Endometrium (tissue), 2 donors: ENCODE results near the gene NRCAM.

Experiments used
- FAIRE-seq: peaks from 2 replicates; lab custom pipeline; 2012; peaks lifted over from hg19 to GRCh38; lab: Jason Lieb, UNC
- donor health status: control.
- donor health status: control.

Gene NRCAM

GRCh38 chr7:108127461-108127860 is 328.8 kb downstream of the NRCAM start:
- no peak for FAIRE-seq

- FAIRE-seq: no peak
Measured at GRCh38 chr7:108124820-108125219, 331.4 kb downstream of the NRCAM start.

GRCh38 chr7:108122181-108122580 is 334.1 kb downstream of the NRCAM start:
- FAIRE-seq: no peak

DNA sequence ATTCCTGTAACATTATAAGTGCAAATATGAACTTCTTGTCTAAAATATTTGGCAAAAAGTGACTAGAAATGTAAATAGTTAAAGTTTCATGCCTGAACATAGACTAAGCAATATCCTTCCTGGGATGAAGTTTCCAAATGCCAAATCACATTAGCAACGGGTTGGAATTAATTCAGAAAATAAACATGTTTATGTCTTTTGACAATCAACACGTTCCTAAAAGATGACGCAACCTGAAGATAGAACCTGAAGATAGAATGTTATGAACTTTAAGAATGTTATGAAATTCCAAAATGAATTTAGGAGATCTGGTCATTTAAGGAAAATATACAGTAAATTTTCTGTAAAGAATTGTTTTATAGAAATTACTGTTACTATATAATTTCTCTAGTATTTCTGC is 335.3 kb downstream of the NRCAM start:
- no peak for FAIRE-seq

DNA sequence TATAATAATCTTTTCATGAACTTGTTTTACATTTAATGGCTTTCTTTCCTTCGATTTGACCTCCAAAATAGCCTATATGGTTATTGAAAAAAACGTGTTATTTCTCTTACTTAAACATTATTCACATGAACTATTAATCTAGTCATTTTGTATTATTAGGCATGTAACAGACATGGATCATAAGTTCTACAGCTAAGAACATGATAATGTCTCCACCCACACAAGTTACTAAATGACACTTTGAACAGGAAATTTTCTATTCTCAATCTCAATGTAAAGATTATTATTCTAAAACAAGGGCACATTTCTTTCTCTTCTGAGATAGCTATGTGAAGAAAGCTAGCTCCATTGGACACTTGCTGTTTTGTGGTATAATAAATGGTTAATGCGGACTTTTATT is 336.0 kb downstream of the NRCAM start:
- FAIRE-seq: no peak

DNA sequence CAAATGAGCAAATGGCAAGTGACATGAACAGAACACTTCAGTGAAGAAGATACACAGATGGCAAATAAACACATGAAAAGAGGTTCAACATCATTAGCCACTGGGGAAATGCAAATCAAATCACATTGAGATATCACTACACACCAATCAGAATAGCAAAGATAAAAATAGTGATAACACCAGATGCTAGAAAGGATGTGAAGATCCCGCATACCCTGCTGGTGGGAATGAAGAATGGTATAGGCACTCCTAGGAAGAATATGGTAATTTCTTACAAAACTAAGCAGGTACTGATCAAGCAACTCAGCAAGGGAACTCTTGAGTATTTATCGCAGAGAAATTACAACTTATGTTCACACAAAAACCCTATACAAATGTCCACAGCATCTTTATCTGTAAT is 337.3 kb downstream of the NRCAM start:
- no peak for FAIRE-seq

- no peak for FAIRE-seq
Measured at GRCh38 chr7:108114117-108114841, 342.0 kb downstream of the NRCAM start.

- FAIRE-seq: no peak
Measured at GRCh38 chr7:108112683-108113082, 343.6 kb downstream of the NRCAM start.

GRCh38 chr7:108109221-108109908 is 346.9 kb downstream of the NRCAM start:
- FAIRE-seq: no peak

DNA sequence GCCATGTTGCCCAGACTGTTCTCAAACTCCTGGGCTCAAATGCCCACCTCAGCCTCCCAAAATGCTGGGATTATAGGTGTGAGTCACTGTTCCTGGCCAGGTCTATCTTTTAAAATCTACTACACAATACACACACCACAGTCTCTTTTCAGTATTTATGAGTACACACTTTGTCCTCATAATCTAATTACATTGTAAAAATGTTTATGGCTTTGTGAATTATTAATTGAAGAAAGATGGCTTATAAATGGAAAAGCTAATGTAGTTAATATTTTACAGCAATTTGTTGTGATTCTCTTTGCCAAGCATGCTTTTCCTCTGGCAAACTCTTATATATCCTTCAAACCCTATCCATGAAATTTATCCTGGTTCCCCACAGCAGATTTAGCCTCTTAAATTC is 348.1 kb downstream of the NRCAM start:
- no peak for FAIRE-seq

- FAIRE-seq: no peak
Measured at GRCh38 chr7:108104324-108104723, 351.9 kb downstream of the NRCAM start.

- FAIRE-seq: no peak
Measured at GRCh38 chr7:108103558-108104298, 352.5 kb downstream of the NRCAM start.

DNA sequence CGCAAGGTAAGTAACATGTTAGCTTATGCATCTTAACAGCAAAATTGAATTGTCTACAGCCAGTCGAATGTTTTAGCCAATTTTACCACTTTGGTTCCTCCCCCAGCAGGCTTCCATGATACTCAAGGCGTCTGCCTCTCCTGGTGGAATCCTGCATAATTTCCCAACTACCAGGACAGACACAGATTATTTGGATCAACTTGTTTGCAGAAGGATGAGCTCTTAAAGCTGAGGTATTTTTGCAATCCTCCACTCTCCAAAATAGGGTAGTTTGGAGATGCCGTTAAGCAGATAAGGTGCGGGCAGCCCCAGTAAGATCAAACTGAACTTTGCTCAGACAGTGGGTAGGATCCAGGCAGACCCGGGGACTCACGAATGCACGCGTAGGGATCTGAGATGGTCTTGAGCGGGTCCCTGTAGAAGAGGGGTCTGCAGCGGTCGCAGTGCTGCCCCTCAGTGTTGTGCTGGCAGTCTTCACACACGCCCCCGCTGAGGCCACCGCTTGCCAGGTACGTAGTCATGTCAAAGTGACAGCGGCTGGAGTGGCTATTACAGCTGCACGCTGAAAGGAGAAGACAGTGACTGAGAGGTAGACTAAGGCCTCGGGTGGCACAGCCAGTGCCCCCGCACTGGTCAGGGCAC is 353.4 kb downstream of the NRCAM start:
- FAIRE-seq: no peak

- no peak for FAIRE-seq
Measured at GRCh38 chr7:108101759-108102158, 354.5 kb downstream of the NRCAM start.

DNA sequence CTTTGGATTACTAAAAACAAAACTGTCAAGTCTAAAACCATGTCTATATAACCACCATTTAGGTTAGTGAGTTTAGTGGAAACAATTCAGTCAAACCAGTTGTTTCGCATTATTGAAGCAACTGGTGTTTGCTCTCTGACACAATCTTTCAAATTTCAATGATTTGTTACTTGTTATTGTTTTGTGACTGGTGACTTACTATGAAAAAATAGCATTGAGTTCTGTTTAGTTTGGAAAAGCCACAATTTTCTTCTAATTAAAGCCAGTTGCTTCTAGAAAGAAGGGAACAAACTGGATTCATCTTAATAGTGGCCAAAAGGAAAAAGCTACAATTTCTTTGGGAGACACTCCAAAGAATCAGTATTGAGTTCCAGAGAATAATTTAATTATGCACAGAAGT is 356.5 kb downstream of the NRCAM start:
- FAIRE-seq: peak; percentile 96

- no peak for FAIRE-seq
Measured at GRCh38 chr7:108097703-108098102, 358.5 kb downstream of the NRCAM start.
